ENCODE data around the gene SLC35F3.
A peak's percentile ranks its signal among the peaks of the same experiment; 100 is the strongest.

Gene SLC35F3

DNA sequence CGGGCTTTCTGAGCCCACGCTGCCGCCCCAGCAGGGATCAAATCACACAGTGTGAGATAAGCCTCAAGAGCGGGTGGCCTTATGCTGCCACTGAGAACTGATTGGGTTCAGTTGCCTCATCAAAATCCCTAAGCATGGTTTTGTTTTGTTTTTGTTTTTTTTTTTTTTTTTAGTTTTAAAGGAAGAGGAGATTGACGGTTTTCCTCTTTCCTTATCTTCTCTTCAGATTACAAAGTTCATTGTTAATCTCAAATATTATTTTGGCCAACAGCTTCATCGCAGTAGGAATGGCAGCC is 469.4 kb downstream of the SLC35F3 start:
- peaks cover 35% of the 10 kb centered on the region; the same call in 1 of the 2 replicates for H3K79me2 ChIP-seq (ENCODE audit: insufficient read depth, low read length)
- H3K27ac ChIP-seq (ENCODE audit: low read depth, low read length): peak overlapping the region; percentile 87
- TF ChIP-seq, protein P1, sequence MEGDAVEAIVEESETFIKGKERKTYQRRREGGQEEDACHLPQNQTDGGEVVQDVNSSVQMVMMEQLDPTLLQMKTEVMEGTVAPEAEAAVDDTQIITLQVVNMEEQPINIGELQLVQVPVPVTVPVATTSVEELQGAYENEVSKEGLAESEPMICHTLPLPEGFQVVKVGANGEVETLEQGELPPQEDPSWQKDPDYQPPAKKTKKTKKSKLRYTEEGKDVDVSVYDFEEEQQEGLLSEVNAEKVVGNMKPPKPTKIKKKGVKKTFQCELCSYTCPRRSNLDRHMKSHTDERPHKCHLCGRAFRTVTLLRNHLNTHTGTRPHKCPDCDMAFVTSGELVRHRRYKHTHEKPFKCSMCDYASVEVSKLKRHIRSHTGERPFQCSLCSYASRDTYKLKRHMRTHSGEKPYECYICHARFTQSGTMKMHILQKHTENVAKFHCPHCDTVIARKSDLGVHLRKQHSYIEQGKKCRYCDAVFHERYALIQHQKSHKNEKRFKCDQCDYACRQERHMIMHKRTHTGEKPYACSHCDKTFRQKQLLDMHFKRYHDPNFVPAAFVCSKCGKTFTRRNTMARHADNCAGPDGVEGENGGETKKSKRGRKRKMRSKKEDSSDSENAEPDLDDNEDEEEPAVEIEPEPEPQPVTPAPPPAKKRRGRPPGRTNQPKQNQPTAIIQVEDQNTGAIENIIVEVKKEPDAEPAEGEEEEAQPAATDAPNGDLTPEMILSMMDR (IDR thresholded peaks at IDR 0.05; ENCODE audit: insufficient read depth, low read length, poor library complexity, severe bottlenecking): no peak
- TF ChIP-seq EZH2phosphoT487 (conservative IDR thresholded peaks at IDR 0.05; ENCODE audit: low read length): no peak
- peak overlapping the region; percentile 77 for H3K9ac ChIP-seq (ENCODE audit: low read length)
- H3K9me2 ChIP-seq (replicated peaks; ENCODE audit: insufficient read depth, low read length): no peaks in the 10 kb centered on the region
- no peaks in the 10 kb centered on the region for H3K27me3 ChIP-seq (ENCODE audit: low read length)
- H3K4me2 ChIP-seq (ENCODE audit: low read depth, low read length, poor library complexity, severe bottlenecking): peak overlapping the region; percentile 91
- peak overlapping the region; percentile 77 for H3K4me3 ChIP-seq (ENCODE audit: insufficient read depth, low read length, poor library complexity, severe bottlenecking)
- 0 out of 2 replicates have a peak, but pooled peaks cover 2% of the 10 kb centered on the region for H3K36me3 ChIP-seq (ENCODE audit: low read length)
- H4K20me1 ChIP-seq (ENCODE audit: low read depth, low read length): no peaks in the 10 kb centered on the region
- no peaks in the 10 kb centered on the region for H3K9me3 ChIP-seq (ENCODE audit: insufficient read depth, low read length)
- H2AFZ ChIP-seq (ENCODE audit: low read depth, low read length, severe bottlenecking): peak overlapping the region; percentile 78
- H3F3A ChIP-seq (ENCODE audit: insufficient read depth): peaks cover 28% of the 10 kb centered on the region; the same call in 1 of the 2 replicates
